HG03060 (cell line): ENCODE measurements around the gene RBBP5.
A peak's percentile ranks its signal among the peaks of the same experiment; 100 is the strongest.
"Not testable (repeated sequence)": the region's sequence is repeated elsewhere in the genome, so short reads cannot be mapped to it uniquely, and the experiment has no call there.

Experiments used
- ATAC-seq: cut with Tn5 transposase; IDR thresholded peaks from one replicate; pipeline ENCODE4 v1.9.1; 2021; ENCODE audit warnings: low read depth, moderate number of reproducible peaks; ENCODE audit not compliant: unreplicated experiment

The RBBP5 gene

GRCh38 chr1:205121660-205122488 lies at the start of gene RBBP5:
TSS of gene RBBP5 (minus strand) at chr1:205121978. CDS start at chr1:205121873, 105 bp downstream.
- ATAC-seq = peak; percentile 79

- ATAC-seq = no peak
These were observed 49.6 kb upstream of the RBBP5 start for GRCh38 chr1:205171369-205171768.

- no peak for ATAC-seq
These were observed 48.9 kb upstream of the RBBP5 start for GRCh38 chr1:205170532-205171269.

GRCh38 chr1:205169248-205169647 lies 47.5 kb upstream of the RBBP5 start:
- ATAC-seq = no peak

GRCh38 chr1:205168291-205168690 lies 46.5 kb upstream of the RBBP5 start:
- ATAC-seq = no peak

GRCh38 chr1:205162301-205162700 lies 40.5 kb upstream of the RBBP5 start:
- no peak for ATAC-seq

GRCh38 chr1:205161076-205161475 lies 39.3 kb upstream of the RBBP5 start:
- ATAC-seq = no peak

GRCh38 chr1:205158048-205158616 lies 36.4 kb upstream of the RBBP5 start:
- no peak for ATAC-seq

- not testable (repeated sequence) for ATAC-seq
These were observed 34.0 kb upstream of the RBBP5 start for GRCh38 chr1:205155665-205156377.

- ATAC-seq = no peak
These were observed 30.7 kb upstream of the RBBP5 start for GRCh38 chr1:205152505-205152904.

GRCh38 chr1:205150651-205151428 lies 29.1 kb upstream of the RBBP5 start:
- no peak for ATAC-seq

GRCh38 chr1:205147191-205147835 lies 25.5 kb upstream of the RBBP5 start:
- no peak for ATAC-seq

- no peak for ATAC-seq
These were observed 23.0 kb upstream of the RBBP5 start for GRCh38 chr1:205144751-205145150.

- no peak for ATAC-seq
These were observed 22.4 kb upstream of the RBBP5 start for GRCh38 chr1:205144046-205144720.

GRCh38 chr1:205142102-205142469 lies 20.3 kb upstream of the RBBP5 start:
- ATAC-seq = no peak

GRCh38 chr1:205141236-205142101 lies 19.7 kb upstream of the RBBP5 start:
- ATAC-seq = no peak

- no peak for ATAC-seq
These were observed 18.3 kb upstream of the RBBP5 start for GRCh38 chr1:205140113-205140512.

- ATAC-seq = no peak
These were observed 16.1 kb upstream of the RBBP5 start for GRCh38 chr1:205137901-205138300.
